Neuron (in vitro differentiated cells): ENCODE measurements around the gene SIGLEC5.

Source experiments
- H2AFZ ChIP-seq: one replicate; pipeline ENCODE4 v1.6.1; 2013; ENCODE audit warnings: low read depth, mild to moderate bottlenecking, inconsistent platforms, low read length, moderate library complexity
- H3K27me3 ChIP-seq: one replicate; pipeline ENCODE4 v1.6.1; 2013; ENCODE audit warnings: low read length; ENCODE audit not compliant: insufficient read depth
- H3K36me3 ChIP-seq: one replicate; pipeline ENCODE4 v1.6.1; 2013; ENCODE audit warnings: low read length; ENCODE audit not compliant: insufficient read depth
- H3K4me1 ChIP-seq: one replicate; pipeline ENCODE4 v1.6.1; 2013; ENCODE audit warnings: low read length; ENCODE audit not compliant: insufficient read depth
- H3K4me3 ChIP-seq: 2 replicates; pipeline ENCODE4 v1.5.1; 2013; ENCODE audit warnings: mild to moderate bottlenecking, low read length, moderate library complexity
- H3K9me3 ChIP-seq: one replicate; pipeline ENCODE4 v1.6.1; 2013; ENCODE audit warnings: low read length

Gene SIGLEC5

DNA sequence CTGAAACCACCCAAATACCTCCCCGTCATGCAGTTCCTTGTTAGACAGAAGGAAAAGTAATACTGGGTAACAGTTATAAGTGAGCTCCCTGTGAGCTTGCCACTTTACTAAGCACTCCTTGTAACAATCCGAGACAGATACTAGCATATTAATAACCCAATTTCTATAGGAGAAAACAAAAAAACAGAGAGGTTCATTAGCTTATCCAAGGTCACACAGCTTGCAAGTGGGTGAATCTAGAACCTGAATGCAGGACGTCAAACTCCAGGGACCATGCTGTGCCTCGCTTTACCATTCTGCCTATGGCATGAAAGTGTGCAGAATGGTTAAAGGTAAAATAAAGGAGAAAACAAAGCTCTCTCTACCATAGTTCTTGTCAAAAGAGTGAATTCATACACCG, 15.4 kb downstream of the SIGLEC5 start:
- H3K4me3 ChIP-seq = no peak overlapping the region
- no peaks in the 10 kb centered on the region for H3K4me1 ChIP-seq
- no peaks in the 10 kb centered on the region for H3K36me3 ChIP-seq
- no peaks in the 10 kb centered on the region for H3K9me3 ChIP-seq
- H3K27me3 ChIP-seq = peaks cover 7% of the 10 kb centered on the region
- H2AFZ ChIP-seq = no peak overlapping the region

- Histone ChIP-seq H3K27me3 (peaks cover 7% of the 10 kb centered on the region), H2AFZ (no peak overlapping the region), H3K4me3 (no peak overlapping the region), H3K36me3 (no peaks in the 10 kb centered on the region), H3K4me1 (no peaks in the 10 kb centered on the region), H3K9me3 (no peaks in the 10 kb centered on the region)
Observed at GRCh38 chr19:51610576-51610975, 19.6 kb downstream of the SIGLEC5 start.

DNA sequence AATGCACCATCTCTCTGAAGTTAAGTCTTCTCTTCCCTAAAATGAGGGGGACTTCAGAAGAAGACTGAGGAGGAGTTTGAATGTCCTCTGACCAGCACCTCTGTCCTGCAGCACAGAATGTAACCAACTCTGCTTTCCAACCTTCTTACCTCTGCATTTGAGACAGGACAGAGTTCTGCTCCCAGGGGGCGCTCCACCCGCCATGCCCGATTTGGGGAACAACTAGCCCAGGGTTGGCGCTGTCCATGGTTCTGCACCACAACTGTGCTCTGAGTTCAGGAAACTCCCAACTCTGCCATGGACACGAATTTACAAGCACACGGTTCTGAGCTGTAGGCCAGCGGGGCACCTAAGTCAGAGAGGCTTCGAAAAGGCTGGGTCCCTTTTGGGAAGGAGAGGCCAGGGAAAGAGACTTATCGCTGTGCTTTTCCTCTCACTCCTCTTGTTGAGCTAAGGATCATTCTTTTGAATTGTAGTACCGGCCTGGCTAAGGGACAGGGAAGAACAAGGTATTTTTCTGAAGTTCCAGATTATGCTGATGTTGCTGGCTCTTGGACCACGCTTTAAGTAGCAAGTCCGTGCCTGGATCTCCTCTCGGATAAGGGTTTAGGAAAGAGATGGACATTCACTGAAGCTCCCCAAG, 22.2 kb downstream of the SIGLEC5 start:
- Histone ChIP-seq H3K4me3 (no peak overlapping the region), H2AFZ (no peak overlapping the region), H3K27me3 (peaks cover 6% of the 10 kb centered on the region), H3K4me1 (no peaks in the 10 kb centered on the region), H3K9me3 (no peaks in the 10 kb centered on the region), H3K36me3 (no peaks in the 10 kb centered on the region)

GRCh38 chr19:51607077-51607476, 23.1 kb downstream of the SIGLEC5 start:
- Histone ChIP-seq H3K36me3 (no peaks in the 10 kb centered on the region), H3K4me3 (no peak overlapping the region), H3K9me3 (no peaks in the 10 kb centered on the region), H2AFZ (no peak overlapping the region), H3K27me3 (no peaks in the 10 kb centered on the region), H3K4me1 (no peaks in the 10 kb centered on the region)

GRCh38 chr19:51602189-51602854, 27.9 kb downstream of the SIGLEC5 start:
- H3K9me3 ChIP-seq = peaks cover 4% of the 10 kb centered on the region
- no peaks in the 10 kb centered on the region for H3K4me1 ChIP-seq
- no peak overlapping the region for H3K4me3 ChIP-seq
- H2AFZ ChIP-seq = no peak overlapping the region
- H3K27me3 ChIP-seq = no peaks in the 10 kb centered on the region
- no peaks in the 10 kb centered on the region for H3K36me3 ChIP-seq

DNA sequence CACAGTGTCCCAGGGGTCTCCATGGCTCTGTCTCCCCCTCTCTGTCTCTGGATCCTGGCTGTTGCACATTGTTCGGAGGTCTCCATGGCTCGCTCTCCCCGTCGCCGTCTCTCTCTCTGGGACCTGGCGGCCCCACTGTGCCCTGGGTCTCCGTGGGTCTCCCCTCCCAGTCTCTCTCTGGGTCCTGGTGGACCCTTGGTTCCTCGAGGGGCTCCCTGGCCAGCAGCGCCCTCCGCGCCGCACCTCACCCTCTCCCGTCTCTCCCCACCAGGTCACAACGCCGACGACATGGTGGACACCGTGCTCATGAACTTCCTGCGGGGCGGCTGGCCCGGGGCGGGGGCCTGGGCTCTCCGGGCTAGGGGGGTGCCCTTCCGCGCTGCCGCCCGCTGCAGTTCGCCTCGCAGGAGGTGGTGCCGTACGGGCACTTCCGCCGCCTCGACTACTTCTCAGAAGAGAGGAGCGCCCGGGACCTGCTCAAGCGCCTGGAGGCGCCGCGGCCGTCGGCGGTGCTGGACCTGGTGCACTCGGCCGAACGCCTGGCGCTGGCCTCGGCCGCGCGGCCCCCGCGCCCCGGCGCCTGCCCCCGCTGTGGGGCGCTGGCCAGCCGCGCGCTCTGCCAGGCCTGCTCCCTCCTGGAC, 29.1 kb downstream of the SIGLEC5 start:
- Histone ChIP-seq H3K27me3 (no peaks in the 10 kb centered on the region), H3K36me3 (no peaks in the 10 kb centered on the region), H2AFZ (no peak overlapping the region), H3K4me1 (no peaks in the 10 kb centered on the region), H3K9me3 (peaks cover 4% of the 10 kb centered on the region), H3K4me3 (no peak overlapping the region)

DNA sequence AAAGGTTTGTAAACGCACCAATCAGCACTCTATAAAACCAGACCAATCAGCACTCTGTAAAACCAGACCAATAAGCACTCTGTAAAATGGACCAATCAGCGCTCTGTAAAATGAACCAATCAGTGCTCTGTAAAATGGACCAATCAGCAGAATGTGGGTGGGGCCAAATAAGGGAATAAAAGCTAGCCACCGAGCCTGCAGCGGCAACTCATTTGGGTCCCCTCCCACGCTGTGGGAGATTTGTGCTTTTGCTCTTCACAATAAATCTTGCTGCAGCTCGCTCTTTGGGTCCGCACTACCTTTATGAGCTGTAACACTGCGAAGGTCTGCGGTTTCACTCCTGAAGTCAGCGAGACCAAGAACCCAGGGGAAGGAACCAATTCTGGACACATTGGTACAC, 31.1 kb downstream of the SIGLEC5 start:
- Histone ChIP-seq H3K27me3 (no peaks in the 10 kb centered on the region), H3K36me3 (no peaks in the 10 kb centered on the region), H3K9me3 (peaks cover 4% of the 10 kb centered on the region), H2AFZ (no peak overlapping the region), H3K4me3 (no peak overlapping the region), H3K4me1 (peaks cover 6% of the 10 kb centered on the region)

- H3K36me3 ChIP-seq = no peaks in the 10 kb centered on the region
- H3K4me3 ChIP-seq = no peak overlapping the region
- no peaks in the 10 kb centered on the region for H3K27me3 ChIP-seq
- H2AFZ ChIP-seq = no peak overlapping the region
- H3K4me1 ChIP-seq = peaks cover 11% of the 10 kb centered on the region
- H3K9me3 ChIP-seq = peaks cover 4% of the 10 kb centered on the region
Observed at GRCh38 chr19:51598159-51598915, 31.9 kb downstream of the SIGLEC5 start.

- no peaks in the 10 kb centered on the region for H3K27me3 ChIP-seq
- H3K4me1 ChIP-seq = peaks cover 13% of the 10 kb centered on the region
- no peaks in the 10 kb centered on the region for H3K36me3 ChIP-seq
- peak overlapping the region; percentile 97 for H2AFZ ChIP-seq
- peaks cover 2% of the 10 kb centered on the region for H3K9me3 ChIP-seq
- H3K4me3 ChIP-seq = peak overlapping the region; percentile 69
Observed at GRCh38 chr19:51595190-51596175, 34.7 kb downstream of the SIGLEC5 start.

DNA sequence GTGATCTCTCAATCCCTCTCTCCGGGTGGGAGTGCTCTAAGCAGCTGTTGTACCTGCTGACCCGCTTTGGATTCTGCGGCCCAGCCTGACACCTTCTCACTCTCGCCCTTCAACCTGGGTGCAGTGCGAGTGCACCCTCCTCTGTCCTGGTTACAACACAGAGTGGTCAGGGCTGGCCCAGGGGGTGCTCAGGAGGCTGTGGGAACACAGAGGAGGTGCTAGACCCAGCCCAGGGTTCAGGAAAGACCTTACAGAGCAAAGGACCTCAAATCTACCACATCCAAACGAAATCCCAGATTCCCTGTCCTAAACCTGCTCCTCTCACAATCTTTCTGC, 35.5 kb downstream of the SIGLEC5 start:
- Histone ChIP-seq H3K4me3 (peak overlapping the region; percentile 69), H2AFZ (peak overlapping the region; percentile 97), H3K9me3 (peaks cover 2% of the 10 kb centered on the region), H3K4me1 (peaks cover 13% of the 10 kb centered on the region), H3K27me3 (no peaks in the 10 kb centered on the region), H3K36me3 (no peaks in the 10 kb centered on the region)

DNA sequence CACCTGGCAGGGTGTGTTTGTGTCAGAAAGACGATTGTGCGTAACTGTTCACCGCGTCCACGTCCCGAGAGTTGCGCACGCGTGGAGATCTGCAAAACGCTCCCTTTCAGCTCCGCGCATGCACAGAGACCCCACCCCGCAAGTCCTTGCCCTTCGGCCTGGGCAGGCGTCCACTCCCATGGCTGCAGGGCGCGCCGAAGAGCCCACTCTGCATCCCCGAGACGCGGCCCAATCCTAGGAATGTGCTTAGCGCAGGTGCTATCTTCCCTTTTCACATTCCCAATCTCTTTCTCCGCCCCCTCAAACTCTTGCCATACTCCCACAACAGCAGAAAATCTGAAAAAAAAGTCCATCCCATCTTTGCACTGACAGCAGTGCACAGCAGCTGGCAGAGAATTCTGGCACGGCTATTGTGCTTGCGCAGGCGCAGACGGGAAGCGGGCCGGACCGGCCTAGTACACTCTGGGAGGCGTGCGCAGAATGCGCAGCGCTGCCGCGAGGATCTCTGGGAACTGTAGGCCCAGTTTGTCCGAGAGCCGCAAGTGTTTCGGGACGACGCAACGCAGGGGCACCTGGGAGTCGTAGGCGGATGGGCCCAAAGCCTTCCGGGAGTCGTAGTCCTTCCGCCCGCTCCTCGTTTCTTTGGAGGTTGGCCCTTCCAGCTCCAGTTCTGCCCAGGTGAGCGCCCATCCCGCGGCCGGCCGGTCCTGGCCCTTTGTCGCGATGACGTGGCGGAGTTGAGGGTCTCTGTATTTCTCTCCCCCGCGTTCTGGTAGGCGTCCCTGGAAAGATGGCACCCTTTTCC, 36.0 kb downstream of the SIGLEC5 start:
- no peaks in the 10 kb centered on the region for H3K36me3 ChIP-seq
- H3K4me3 ChIP-seq = peak overlapping the region; percentile 69
- H3K27me3 ChIP-seq = no peaks in the 10 kb centered on the region
- peak overlapping the region; percentile 97 for H2AFZ ChIP-seq
- peaks cover 13% of the 10 kb centered on the region for H3K4me1 ChIP-seq
- H3K9me3 ChIP-seq = peaks cover 2% of the 10 kb centered on the region
